Small intestine (tissue), 7 donors: ENCODE measurements around the gene ABO. TPM values are rescaled to one million over a fixed set of nuclear protein-coding genes. Genes with fewer than 3 reads are reported as not detected.

Experiments used
- DNase-seq, 2 donors: peaks; one replicate each; pipeline versions ENCODE4 v3.0.0 to v3.0.0-alpha.2; 2013
- FAIRE-seq: peaks from 2 replicates; lab custom pipeline; 2012; peaks lifted over from hg19 to GRCh38; lab: Jason Lieb, UNC
- H3K27ac ChIP-seq, 3 donors: one replicate each; pipeline ENCODE4 v1.5.1; 2013; ENCODE audit warnings: low read length in 2 of 3, mild to moderate bottlenecking in 2 of 3, control low read depth in 1 of 3, inconsistent platforms in 1 of 3, low read depth in 1 of 3, moderate library complexity in 1 of 3
- H3K27me3 ChIP-seq, 3 donors: one replicate each; pipeline ENCODE4 v1.6.1; 2013; ENCODE audit warnings: low read length in 3 of 3, inconsistent platforms in 1 of 3; ENCODE audit not compliant: control insufficient read depth in 3 of 3, insufficient read depth in 3 of 3
- H3K36me3 ChIP-seq, 3 donors: one replicate each; pipeline ENCODE4 v1.6.1; 2013; ENCODE audit warnings: low read length in 3 of 3, inconsistent platforms in 1 of 3, low read depth in 1 of 3, mild to moderate bottlenecking in 1 of 3, moderate library complexity in 1 of 3; ENCODE audit not compliant: control insufficient read depth in 3 of 3, insufficient read depth in 2 of 3
- H3K4me1 ChIP-seq, 3 donors: one replicate each; pipeline ENCODE4 v1.6.1; 2013; ENCODE audit warnings: low read length in 2 of 3, inconsistent platforms in 1 of 3, low read depth in 1 of 3, mild to moderate bottlenecking in 1 of 3, moderate library complexity in 1 of 3; ENCODE audit not compliant: control insufficient read depth in 3 of 3, insufficient read depth in 2 of 3
- H3K4me3 ChIP-seq, 3 donors: one replicate each; pipeline ENCODE4 v1.5.1; 2013; ENCODE audit warnings: low read length in 3 of 3, control low read depth in 1 of 3, inconsistent platforms in 1 of 3, low read depth in 1 of 3, mild to moderate bottlenecking in 1 of 3, moderate library complexity in 1 of 3
- H3K9me3 ChIP-seq, 2 donors: one replicate each; pipeline ENCODE4 v1.6.1; 2013; ENCODE audit warnings: low read depth in 1 of 2, low read length in 1 of 2; ENCODE audit not compliant: control insufficient read depth in 2 of 2, insufficient read depth in 1 of 2
- WGBS, 3 donors: extraction: QIAGEN DNeasy Blood & Tissue Kit; methylation state at CpG; one replicate each; pipeline ENCODE4 v1.1.7; 2013; 5-methylcytosine and 5-hydroxymethylcytosine counted together
- polyA plus RNA-seq, 4 donors: library from polyadenylated mRNA; stranded (reverse) in 3 of 4; unstranded in 1 of 4; fragments of 200-250 nt in 3 of 4; fragments of 120-200 nt in 1 of 4; gene quantifications; one replicate each; pipeline versions ENCODE4 v1.2.1 to v1.2.3, GENCODE V29; 2013
- donor health status: healthy with polysubstance abuse.
- donor health status: control.
- donor health status: control.
- donor health status: Bipolar disorder and iron deficiency.
- donor health status: healthy.

Gene ABO
- polyA plus RNA-seq, 4 donors, result 9.5 to 46.4 (median 31.9) TPM

GRCh38 chr9:133264235-133264764 is 10.7 kb downstream of the ABO start:
- FAIRE-seq (no peak), DNase-seq (no peak)
- no peaks in the 10 kb centered on the region for H3K9me3 ChIP-seq

GRCh38 chr9:133263557-133263956 is 11.4 kb downstream of the ABO start:
- DNase-seq (no peak), FAIRE-seq (no peak)
- no peak overlapping the region for H3K4me3 ChIP-seq
- 80 to 89% (median 87%) methylated on average over 10 of the region's 10 CpGs for WGBS, 3 donors
- no peaks in the 10 kb centered on the region for H3K9me3 ChIP-seq
- H3K36me3 ChIP-seq, result peaks cover 0 to 24% (median 2%) of the 10 kb centered on the region in 3 donors
- H3K4me1 ChIP-seq, result no peaks in the 10 kb centered on the region
- no peak overlapping the region for H3K27ac ChIP-seq
- H3K27me3 ChIP-seq, result no peaks in the 10 kb centered on the region

More at GRCh38 chr9:133264235-133264764, 10.7 kb downstream of the ABO start:
- WGBS, 3 donors, result 90 to 94% (median 93%) methylated on average over 8 of the region's 8 CpGs
- H3K27me3 ChIP-seq, result no peaks in the 10 kb centered on the region
- no peak overlapping the region for H3K27ac ChIP-seq
- H3K4me1 ChIP-seq, result peaks cover 0 to under 1% (median 0%) of the 10 kb centered on the region in 3 donors
- H3K36me3 ChIP-seq, result peaks cover 0 to 24% (median 2%) of the 10 kb centered on the region in 3 donors
- H3K4me3 ChIP-seq, result no peak overlapping the region

- Histone ChIP-seq H3K9me3 (no peaks in the 10 kb centered on the region), H3K4me3 (no peak overlapping the region), H3K27me3 (no peaks in the 10 kb centered on the region), H3K36me3 (peaks cover 0 to 25% (median 2%) of the 10 kb centered on the region in 3 donors), H3K27ac (no peak overlapping the region), H3K4me1 (no peaks in the 10 kb centered on the region)
- FAIRE-seq, result no peak
- 77 to 81% (median 78%) methylated on average over 11 of the region's 11 CpGs for WGBS, 3 donors
- DNase-seq, result no peak
These were observed 12.8 kb downstream of the ABO start for GRCh38 chr9:133262226-133262625.

GRCh38 chr9:133261753-133262120 is 13.3 kb downstream of the ABO start:
- FAIRE-seq, result no peak
- no peak for DNase-seq
- no peak overlapping the region for H3K27ac ChIP-seq
- H3K36me3 ChIP-seq, result peaks cover 0 to 29% (median 2%) of the 10 kb centered on the region in 3 donors
- 76 to 80% (median 76%) methylated on average over 5 of the region's 5 CpGs for WGBS, 3 donors
- no peak overlapping the region for H3K4me3 ChIP-seq
- H3K9me3 ChIP-seq, result no peaks in the 10 kb centered on the region
- no peaks in the 10 kb centered on the region for H3K27me3 ChIP-seq
- H3K4me1 ChIP-seq, result no peaks in the 10 kb centered on the region

GRCh38 chr9:133261103-133261752 is 13.8 kb downstream of the ABO start:
- H3K36me3 ChIP-seq, result peaks cover 0 to 32% (median 2%) of the 10 kb centered on the region in 3 donors
- no peak overlapping the region for H3K27ac ChIP-seq
- FAIRE-seq (no peak), DNase-seq (no peak)
- H3K27me3 ChIP-seq, result no peaks in the 10 kb centered on the region
- H3K9me3 ChIP-seq, result no peaks in the 10 kb centered on the region
- WGBS, 3 donors, result 84 to 90% (median 88%) methylated on average over 17 to 18 of the region's 18 CpGs
- H3K4me3 ChIP-seq, result no peak overlapping the region
- no peaks in the 10 kb centered on the region for H3K4me1 ChIP-seq

- DNase-seq, result no peak
- Histone ChIP-seq H3K27ac (no peak overlapping the region), H3K4me1 (no peaks in the 10 kb centered on the region), H3K9me3 (no peaks in the 10 kb centered on the region), H3K27me3 (no peaks in the 10 kb centered on the region), H3K4me3 (no peak overlapping the region), H3K36me3 (peaks cover 0 to 37% (median 2%) of the 10 kb centered on the region in 3 donors)
- 84 to 91% (median 89%) methylated on average over 9 of the region's 9 CpGs for WGBS, 3 donors
- no peak for FAIRE-seq
These were observed 14.5 kb downstream of the ABO start for GRCh38 chr9:133260334-133261102.

GRCh38 chr9:133258061-133259015 is 16.7 kb downstream of the ABO start:
- WGBS, 3 donors, result 76 to 79% (median 77%) methylated on average over 21 of the region's 21 CpGs
- H3K36me3 ChIP-seq, result peaks cover 0 to 43% (median 2%) of the 10 kb centered on the region in 3 donors
- DNase-seq, result peak in 1 of 2 donors; percentile 50
- H3K27ac ChIP-seq, result no peak overlapping the region
- H3K27me3 ChIP-seq, result no peaks in the 10 kb centered on the region
- H3K4me3 ChIP-seq, result no peak overlapping the region
- no peak for FAIRE-seq
- H3K9me3 ChIP-seq, result peaks cover 2 to 6% of the 10 kb centered on the region in 2 donors
- peaks cover 0 to under 1% (median 0%) of the 10 kb centered on the region in 3 donors for H3K4me1 ChIP-seq
